H1 (cell line): ENCODE measurements around the gene MIPOL1. TPM values are rescaled to one million over a fixed set of nuclear protein-coding genes. Genes with fewer than 3 reads are reported as not detected.

Source experiments
- CTCF ChIA-PET: fragments of 300-600 bp; sonication (Branson Sonifier 250); formaldehyde crosslinking; loops from one replicate; lab custom pipeline; 2021; ENCODE audit not compliant: partially characterized antibody; lab: Charles Lee
- POLR2A ChIA-PET: fragments of 300-600 bp; sonication (Branson Sonifier 250); formaldehyde crosslinking; loops from one replicate; lab custom pipeline; 2021; ENCODE audit warnings: inconsistent platforms; ENCODE audit not compliant: partially characterized antibody; lab: Charles Lee
- DNase-seq, 2 experiments: peaks; one replicate each; pipeline versions ENCODE4 v3.0.0 to v3.0.0-alpha.2; 2010 to 2022; ENCODE audit warnings: low spot score in 2 of 2, low read depth in 1 of 2, mixed read lengths in 1 of 2
- FAIRE-seq: peaks from 2 replicates; lab custom pipeline; 2011; peaks lifted over from hg19 to GRCh38; lab: Jason Lieb, UNC
- H2AFZ ChIP-seq: 2 replicates; pipeline ENCODE4 v1.8.1; 2012; ENCODE audit warnings: low read length, inconsistent platforms
- H2AK5ac ChIP-seq: 2 replicates; pipeline ENCODE4 v1.6.1; 2013; ENCODE audit warnings: low read depth, low read length
- H2BK120ac ChIP-seq: replicated peaks from 2 replicates; pipeline ENCODE3; 2013; ENCODE audit warnings: low read depth, low read length, inconsistent platforms
- H2BK12ac ChIP-seq: 2 replicates; pipeline ENCODE4 v1.6.1; 2013; ENCODE audit warnings: low read depth, low read length
- H2BK15ac ChIP-seq: 2 replicates; pipeline ENCODE4 v1.6.1; 2013; ENCODE audit warnings: low read length
- H2BK20ac ChIP-seq: 2 replicates; pipeline ENCODE4 v1.6.1; 2013; ENCODE audit warnings: low read length
- H2BK5ac ChIP-seq: 2 replicates; pipeline ENCODE4 v1.6.1; 2013; ENCODE audit warnings: low read depth, low read length
- H3K14ac ChIP-seq: 2 replicates; pipeline ENCODE4 v1.6.1; 2013; ENCODE audit warnings: inconsistent platforms; ENCODE audit not compliant: insufficient read length
- H3K18ac ChIP-seq: 2 replicates; pipeline ENCODE4 v1.6.1; 2013; ENCODE audit warnings: low read length; ENCODE audit errors: extremely low read depth
- H3K23ac ChIP-seq: 2 replicates; pipeline ENCODE4 v1.6.1; 2013; ENCODE audit warnings: inconsistent platforms; ENCODE audit not compliant: insufficient read length
- H3K23me2 ChIP-seq: 2 replicates; pipeline ENCODE4 v1.6.1; 2013; ENCODE audit warnings: low read depth, low read length
- H3K27ac ChIP-seq: 2 replicates; pipeline ENCODE4 v1.6.1; 2011; ENCODE audit warnings: low read depth, low read length, inconsistent platforms
- H3K27me3 ChIP-seq, 4 experiments: replicated peaks in 1 of 4; 1 replicate in 1 of 4; 2 replicates in 3 of 4; pipeline versions ENCODE4 v1.6.1 to v1.8.1; 2011 to 2013; ENCODE audit warnings: low read length in 3 of 4, mild to moderate bottlenecking in 3 of 4, inconsistent platforms in 2 of 4, mixed read lengths in 2 of 4, moderate library complexity in 1 of 4; ENCODE audit not compliant: control insufficient read depth in 3 of 4, insufficient read depth in 3 of 4; ENCODE audit errors: extremely low read depth in 1 of 4
- H3K36me3 ChIP-seq, 4 experiments: 2 replicates each; pipeline versions ENCODE4 v1.6.1 to v1.8.1; 2011 to 2013; ENCODE audit warnings: mild to moderate bottlenecking in 4 of 4, low read length in 3 of 4, moderate library complexity in 2 of 4, control low read depth in 1 of 4, inconsistent platforms in 1 of 4; ENCODE audit not compliant: insufficient read depth in 4 of 4, control insufficient read depth in 2 of 4
- H3K4ac ChIP-seq: replicated peaks from 2 replicates; pipeline ENCODE3; 2013; ENCODE audit warnings: low read length, low read depth, mixed read lengths, inconsistent platforms; ENCODE audit not compliant: insufficient read length
- H3K4me1 ChIP-seq, 4 experiments: replicated peaks in 1 of 4; 1 replicate in 1 of 4; 2 replicates in 3 of 4; pipeline versions ENCODE4 v1.6.1 to v1.8.1; 2011 to 2013; ENCODE audit warnings: low read length in 3 of 4, inconsistent platforms in 2 of 4, mixed read lengths in 1 of 4; ENCODE audit not compliant: insufficient read depth in 4 of 4, control insufficient read depth in 3 of 4
- H3K4me2 ChIP-seq, 2 experiments: 2 replicates each; pipeline versions ENCODE4 v1.6.1 to v1.8.1; 2011 to 2013; ENCODE audit warnings: low read depth in 2 of 2, low read length in 2 of 2, control low read depth in 1 of 2, inconsistent platforms in 1 of 2, mild to moderate bottlenecking in 1 of 2; ENCODE audit not compliant: insufficient read depth in 1 of 2
- H3K4me3 ChIP-seq, 4 experiments: fragments of 200-600, 300-600 bp in 1 of 4; sonication (generic), shearing (Covaris generic), sonication (Bioruptor Twin) in 1 of 4; 2 replicates each; pipeline versions ENCODE4 v1.5.1 to v1.8.1; 2011 to 2016; ENCODE audit warnings: low read length in 4 of 4, low read depth in 3 of 4, control low read depth in 2 of 4, inconsistent platforms in 2 of 4, mild to moderate bottlenecking in 2 of 4, mixed read lengths in 1 of 4, moderate library complexity in 1 of 4; ENCODE audit not compliant: insufficient read depth in 2 of 4; ENCODE audit errors: extremely low read depth in 1 of 4
- H3K56ac ChIP-seq: replicated peaks from 2 replicates; pipeline ENCODE3; 2013; ENCODE audit warnings: low read depth, mild to moderate bottlenecking, mixed read lengths, low read length, inconsistent platforms; ENCODE audit not compliant: insufficient read length
- H3K79me1 ChIP-seq: 2 replicates; pipeline ENCODE4 v1.6.1; 2013; ENCODE audit warnings: low read depth, low read length, control low read depth
- H3K79me2 ChIP-seq, 2 experiments: 2 replicates each; pipeline versions ENCODE4 v1.6.1 to v1.8.1; 2012 to 2013; ENCODE audit warnings: low read length in 2 of 2, mild to moderate bottlenecking in 2 of 2, inconsistent platforms in 1 of 2; ENCODE audit not compliant: insufficient read depth in 2 of 2, control insufficient read depth in 1 of 2
- H3K9ac ChIP-seq, 4 experiments: replicated peaks in 1 of 4; 1 replicate in 1 of 4; 2 replicates in 3 of 4; pipeline versions ENCODE4 v1.6.1 to v1.8.1; 2011 to 2013; ENCODE audit warnings: low read depth in 3 of 4, low read length in 3 of 4, control low read depth in 2 of 4, mild to moderate bottlenecking in 2 of 4, moderate library complexity in 2 of 4, inconsistent platforms in 1 of 4; ENCODE audit errors: extremely low read depth in 1 of 4
- H3K9me3 ChIP-seq, 2 experiments: 2 replicates each; pipeline versions ENCODE4 v1.6.1 to v1.8.1; 2012 to 2013; ENCODE audit warnings: mild to moderate bottlenecking in 2 of 2, moderate library complexity in 2 of 2, control low read depth in 1 of 2, inconsistent platforms in 1 of 2, low read depth in 1 of 2, low read length in 1 of 2, mixed read lengths in 1 of 2; ENCODE audit not compliant: insufficient read depth in 2 of 2
- H4K20me1 ChIP-seq, 2 experiments: replicated peaks in 1 of 2; 2 replicates each; pipeline versions ENCODE3 to v1.8.1; 2011 to 2013; ENCODE audit warnings: inconsistent platforms in 2 of 2, low read length in 2 of 2, mild to moderate bottlenecking in 1 of 2; ENCODE audit not compliant: insufficient read depth in 2 of 2, control insufficient read depth in 1 of 2
- H4K5ac ChIP-seq: 2 replicates; pipeline ENCODE4 v1.6.1; 2013; ENCODE audit warnings: low read length, low read depth, mixed read lengths, inconsistent platforms; ENCODE audit not compliant: insufficient read length
- H4K8ac ChIP-seq: 2 replicates; pipeline ENCODE4 v1.8.0; 2013; ENCODE audit warnings: mild to moderate bottlenecking, moderate library complexity, low read length, inconsistent platforms; ENCODE audit not compliant: insufficient read depth; ENCODE audit errors: extremely low read depth
- H4K91ac ChIP-seq: replicated peaks from 2 replicates; pipeline ENCODE3; 2013; ENCODE audit warnings: low read length, mixed read lengths, inconsistent platforms; ENCODE audit not compliant: insufficient read length
- SRF ChIP-seq: IDR thresholded peaks from 2 replicates; pipeline ENCODE4 v1.6.1; 2011; ENCODE audit warnings: mild to moderate bottlenecking, low read depth, low read length, moderate library complexity
- TCF12 ChIP-seq: IDR thresholded peaks from 2 replicates; pipeline ENCODE4 v1.6.1; 2011; ENCODE audit warnings: low read depth, mild to moderate bottlenecking, low read length
- WGBS, 2 experiments: shearing (Covaris generic) in 1 of 2; methylation state at CpG; one replicate each; pipeline versions ENCODE4 v1.1.6 to v1.1.7; 2013 to 2015; ENCODE audit warnings: low lambda C conversion rate in 2 of 2, mixed read lengths in 2 of 2, inconsistent platforms in 1 of 2, low coverage in 1 of 2, missing lambda C conversion rate in 1 of 2; ENCODE audit not compliant: insufficient replicate concordance in 2 of 2, insufficient coverage in 1 of 2, insufficient read length in 1 of 2; ENCODE audit errors: extremely low coverage in 1 of 2, missing lambda C conversion rate in 1 of 2; 5-methylcytosine and 5-hydroxymethylcytosine counted together
- polyA plus RNA-seq, 7 experiments: library from polyadenylated mRNA; depleted of rRNA in 3 of 7; stranded (reverse) in 5 of 7; unstranded in 2 of 7; fragments of >200 nt in 5 of 7; fragments of 200-250 nt in 2 of 7; gene quantifications; 1 replicate in 5 of 7; 2 replicates in 1 of 7; 4 replicates in 1 of 7; pipeline versions ENCODE4 v1.2.1 to v1.2.3, GENCODE V29; 2011 to 2013; ENCODE audit warnings: missing spikeins in 2 of 7, mixed read lengths in 2 of 7
- total RNA-seq: library from RNA; stranded (reverse); fragmentation: NEBNext Ultra II Directional; extraction: Animal tissue kit (Norgen Biotek cat#: 25700); gene quantifications from 2 replicates; pipeline ENCODE4 v1.2.1, GENCODE V29; 2021

Gene MIPOL1
- total and polyA plus RNA-seq, 2 of the 8 experiments (the other 6 are each of a cell fraction or from before 2014, with no cell fraction given) = 2.8 to 23.9 TPM

GRCh38 chr14:37413504-37414003, 215.8 kb downstream of the MIPOL1 start:
- Histone ChIP-seq H2BK12ac (no peak overlapping the region), H4K20me1 (no peaks in the 10 kb centered on the region), H2AFZ (no peak overlapping the region), H3K79me2 (no peaks in the 10 kb centered on the region), H3K9me3 (no peaks in the 10 kb centered on the region), H3K27me3 (no peaks in the 10 kb centered on the region), H3K9ac (no peak overlapping the region), H3K23me2 (no peaks in the 10 kb centered on the region), H3K79me1 (no peaks in the 10 kb centered on the region), H3K4me3 (no peak overlapping the region), H2BK5ac (no peak overlapping the region), H3K4me1 (no peaks in the 10 kb centered on the region), H2BK120ac (no peak overlapping the region), H2BK15ac (no peak overlapping the region), H3K23ac (no peak overlapping the region), H2BK20ac (no peak overlapping the region), H3K4ac (no peak overlapping the region), H2AK5ac (no peak overlapping the region), H4K91ac (no peak overlapping the region), H3K4me2 (no peak overlapping the region), H3K18ac (no peak overlapping the region), H3K14ac (no peak overlapping the region), H3K27ac (no peak overlapping the region), H3K56ac (no peak overlapping the region), H4K8ac (no peak overlapping the region), H4K5ac (no peak overlapping the region), H3K36me3 (no peaks in the 10 kb centered on the region; a peak in 1 of 8 replicates)
- DNase-seq = no peak
- no peak for FAIRE-seq
- ChIA-PET CTCF (interaction anchor here (0.9 kb wide), 1 partner anchor 125 kb away, joined by 3 read pairs; no protein-coding TSS in a partner anchor), POLR2A (no interaction called here)
- 87% methylated on average over 3 of the region's 3 CpGs; no CpG with 5 or more reads in 1 of the 2 experiments for WGBS, 2 experiments
- TF ChIP-seq SRF = no peak
- no peak for TF ChIP-seq TCF12
